HG03439 (cell line): Measurements from ENCODE around the gene EIF4G3.
"Not testable (repeated sequence)": the region's sequence is repeated elsewhere in the genome, so short reads cannot be mapped to it uniquely, and the experiment has no call there.

Source experiments
- ATAC-seq: cut with Tn5 transposase; IDR thresholded peaks from one replicate; pipeline ENCODE4 v1.9.1; 2021; ENCODE audit warnings: mild to moderate bottlenecking, moderate library complexity; ENCODE audit not compliant: unreplicated experiment

The EIF4G3 gene

GRCh38 chr1:20958430-20958829 is 218.3 kb downstream of the EIF4G3 start:
- no peak for ATAC-seq

- ATAC-seq, result no peak
Observed at GRCh38 chr1:20956272-20956671, 220.4 kb downstream of the EIF4G3 start.

- ATAC-seq, result no peak
Observed at GRCh38 chr1:20950679-20951078, 226.0 kb downstream of the EIF4G3 start.

GRCh38 chr1:20949871-20950590 is 226.7 kb downstream of the EIF4G3 start:
- no peak for ATAC-seq

- no peak for ATAC-seq
Observed at GRCh38 chr1:20948101-20948500, 228.6 kb downstream of the EIF4G3 start.

- ATAC-seq, result no peak
Observed at GRCh38 chr1:20947409-20947808, 229.3 kb downstream of the EIF4G3 start.

GRCh38 chr1:20936621-20937020 is 240.1 kb downstream of the EIF4G3 start:
- ATAC-seq, result no peak

GRCh38 chr1:20936216-20936615 is 240.5 kb downstream of the EIF4G3 start:
- no peak for ATAC-seq

GRCh38 chr1:20935717-20936116 is 241.0 kb downstream of the EIF4G3 start:
- ATAC-seq, result no peak

GRCh38 chr1:20932437-20932977 is 244.2 kb downstream of the EIF4G3 start:
- no peak for ATAC-seq

- no peak for ATAC-seq
Observed at GRCh38 chr1:20931930-20932436, 244.7 kb downstream of the EIF4G3 start.

GRCh38 chr1:20930427-20930826 is 246.3 kb downstream of the EIF4G3 start:
- no peak for ATAC-seq

GRCh38 chr1:20928146-20928545 is 248.6 kb downstream of the EIF4G3 start:
- ATAC-seq, result no peak

GRCh38 chr1:20921285-20921684 is 255.4 kb downstream of the EIF4G3 start:
- no peak for ATAC-seq

GRCh38 chr1:20913242-20913641 is 263.5 kb downstream of the EIF4G3 start:
- ATAC-seq, result no peak

- ATAC-seq, result not testable (repeated sequence)
Observed at GRCh38 chr1:20907526-20907925, 269.2 kb downstream of the EIF4G3 start.

GRCh38 chr1:20903437-20903836 is 273.3 kb downstream of the EIF4G3 start:
- ATAC-seq, result no peak

- ATAC-seq, result no peak
Observed at GRCh38 chr1:20900056-20900455, 276.6 kb downstream of the EIF4G3 start.

- no peak for ATAC-seq
Observed at GRCh38 chr1:20899154-20899972, 277.3 kb downstream of the EIF4G3 start.

GRCh38 chr1:20896826-20897225 is 279.9 kb downstream of the EIF4G3 start:
- ATAC-seq, result no peak

- ATAC-seq, result no peak
Observed at GRCh38 chr1:20893931-20894330, 282.8 kb downstream of the EIF4G3 start.

GRCh38 chr1:20891091-20891490 is 285.6 kb downstream of the EIF4G3 start:
- no peak for ATAC-seq
